HG03280 (cell line): ENCODE results near the gene SRRM4.
"Not testable (repeated sequence)": the region's sequence is repeated elsewhere in the genome, so short reads cannot be mapped to it uniquely, and the experiment has no call there.

Experiments used
- ATAC-seq: cut with Tn5 transposase; IDR thresholded peaks from one replicate; pipeline ENCODE4 v1.9.1; 2021; ENCODE audit warnings: mild to moderate bottlenecking, moderate library complexity; ENCODE audit not compliant: unreplicated experiment

Gene SRRM4

GRCh38 chr12:118981285-118982211, at the start of gene SRRM4:
Gene SRRM4, plus strand, starts transcription at chr12:118981541. Its CDS starts 342 bp downstream, at chr12:118981883.
- no peak for ATAC-seq

- no peak for ATAC-seq
Observed at GRCh38 chr12:118946256-118946655, 35.1 kb upstream of the SRRM4 start.

GRCh38 chr12:118958520-118958919, 22.8 kb upstream of the SRRM4 start:
- no peak for ATAC-seq

GRCh38 chr12:118959348-118959747, 22.0 kb upstream of the SRRM4 start:
- ATAC-seq, result no peak

- ATAC-seq, result no peak
Observed at GRCh38 chr12:118959985-118960560, 21.3 kb upstream of the SRRM4 start.

GRCh38 chr12:118960865-118961264, 20.5 kb upstream of the SRRM4 start:
- ATAC-seq, result no peak

- ATAC-seq, result no peak
Observed at GRCh38 chr12:118964988-118965387, 16.4 kb upstream of the SRRM4 start.

- ATAC-seq, result no peak
Observed at GRCh38 chr12:118970856-118971255, 10.5 kb upstream of the SRRM4 start.

GRCh38 chr12:118972982-118973381, 8.4 kb upstream of the SRRM4 start:
- no peak for ATAC-seq

- ATAC-seq, result no peak
Observed at GRCh38 chr12:118979763-118980406, 1.5 kb upstream of the SRRM4 start.

- no peak for ATAC-seq
Observed at GRCh38 chr12:118980407-118981014, 830 bp upstream of the SRRM4 start.

GRCh38 chr12:118982302-118982701, 961 bp downstream of the SRRM4 start:
- no peak for ATAC-seq

- no peak for ATAC-seq
Observed at GRCh38 chr12:118982984-118983761, 1.8 kb downstream of the SRRM4 start.

GRCh38 chr12:118984161-118984943, 3.0 kb downstream of the SRRM4 start:
- no peak for ATAC-seq

- no peak for ATAC-seq
Observed at GRCh38 chr12:118986050-118986449, 4.7 kb downstream of the SRRM4 start.

GRCh38 chr12:118999107-118999506, 17.8 kb downstream of the SRRM4 start:
- ATAC-seq, result no peak

- no peak for ATAC-seq
Observed at GRCh38 chr12:119005085-119005484, 23.7 kb downstream of the SRRM4 start.

GRCh38 chr12:119005913-119006312, 24.6 kb downstream of the SRRM4 start:
- ATAC-seq, result no peak

GRCh38 chr12:119006746-119007145, 25.4 kb downstream of the SRRM4 start:
- no peak for ATAC-seq

GRCh38 chr12:119008273-119008672, 26.9 kb downstream of the SRRM4 start:
- ATAC-seq, result not testable (repeated sequence)
